ENCODE results near the gene MYRF. TPM values are rescaled to one million over a fixed set of nuclear protein-coding genes. Genes with fewer than 3 reads are reported as not detected.
A peak's percentile ranks its signal among the peaks of the same experiment; 100 is the strongest.

MYRF gene
- total RNA-seq, 2 donors from 2014 or later, result 4.6 to 15.6 TPM

- intact Hi-C loops (cut with DNase I, micrococcal nuclease), result loop anchor here in 1 of 2 donors (5.0 kb wide), 1 partner anchor 52 kb away; the partner anchor contains the start of gene DAGLA
- no peak for DNase-seq
These were observed 17.7 kb upstream of the MYRF start for GRCh38 chr11:61734767-61735166.

GRCh38 chr11:61735391-61735790, 17.0 kb upstream of the MYRF start:
- intact Hi-C loops (cut with DNase I, micrococcal nuclease), result no loop called here
- DNase-seq (no peak), ATAC-seq (no peak)

More at GRCh38 chr11:61734767-61735166, 17.7 kb upstream of the MYRF start:
- no peak for ATAC-seq

GRCh38 chr11:61736310-61736709, 16.1 kb upstream of the MYRF start:
- ATAC-seq (no peak), DNase-seq (no peak)
- intact Hi-C loops (cut with DNase I, micrococcal nuclease), result no loop called here

- ATAC-seq (no peak), DNase-seq (no peak)
- intact Hi-C loops (cut with DNase I, micrococcal nuclease), result no loop called here
These were observed 15.3 kb upstream of the MYRF start for GRCh38 chr11:61737131-61737530.

GRCh38 chr11:61737636-61738386, 14.6 kb upstream of the MYRF start:
- no peak for DNase-seq
- no peak for ATAC-seq
- intact Hi-C loops (cut with DNase I, micrococcal nuclease), result no loop called here

- ATAC-seq (no peak), DNase-seq (no peak)
- intact Hi-C loops (cut with DNase I, micrococcal nuclease), result no loop called here
These were observed 13.7 kb upstream of the MYRF start for GRCh38 chr11:61738776-61739175.

GRCh38 chr11:61739413-61739812, 13.0 kb upstream of the MYRF start:
- no peak for DNase-seq
- intact Hi-C loops (cut with DNase I, micrococcal nuclease), result no loop called here
- no peak for ATAC-seq

GRCh38 chr11:61739966-61740365, 12.5 kb upstream of the MYRF start:
- DNase-seq (no peak), ATAC-seq (peak; percentile 4)
- intact Hi-C loops (cut with DNase I, micrococcal nuclease), result no loop called here

- peak; percentile 75 for ATAC-seq
- DNase-seq, result peak; percentile 52 to 56
- intact Hi-C loops (cut with DNase I, micrococcal nuclease), result no loop called here
These were observed 10.0 kb upstream of the MYRF start for GRCh38 chr11:61742391-61742790.

- intact Hi-C loops (cut with DNase I, micrococcal nuclease), result no loop called here
- no peak for ATAC-seq
- no peak for DNase-seq
These were observed 8.8 kb upstream of the MYRF start for GRCh38 chr11:61743486-61744095.

- intact Hi-C loops (cut with DNase I, micrococcal nuclease), result no loop called here
- ATAC-seq (no peak), DNase-seq (no peak)
These were observed 8.3 kb upstream of the MYRF start for GRCh38 chr11:61744181-61744580.

GRCh38 chr11:61744609-61745156, 7.8 kb upstream of the MYRF start:
- ATAC-seq, result no peak
- intact Hi-C loops (cut with DNase I, micrococcal nuclease), result no loop called here
- no peak for DNase-seq

- intact Hi-C loops (cut with DNase I, micrococcal nuclease), result no loop called here
- DNase-seq, result no peak
- ATAC-seq, result no peak
These were observed 6.5 kb upstream of the MYRF start for GRCh38 chr11:61745781-61746441.

GRCh38 chr11:61746442-61747191, 5.8 kb upstream of the MYRF start:
- intact Hi-C loops (cut with DNase I, micrococcal nuclease), result no loop called here
- ATAC-seq, result no peak
- no peak for DNase-seq

GRCh38 chr11:61747192-61747966, 5.1 kb upstream of the MYRF start:
- ATAC-seq (peak; percentile 84), DNase-seq (peak; percentile 68 to 85)
- intact Hi-C loops (cut with DNase I, micrococcal nuclease), result no loop called here

- ATAC-seq (peak; percentile 19), DNase-seq (no peak)
- intact Hi-C loops (cut with DNase I, micrococcal nuclease), result no loop called here
These were observed 4.5 kb upstream of the MYRF start for GRCh38 chr11:61747967-61748285.

GRCh38 chr11:61749591-61750217, 2.7 kb upstream of the MYRF start:
- no peak for DNase-seq
- no peak for ATAC-seq
- intact Hi-C loops (cut with DNase I, micrococcal nuclease), result no loop called here

GRCh38 chr11:61750631-61751273, 1.7 kb upstream of the MYRF start:
- ATAC-seq (no peak), DNase-seq (no peak)
- intact Hi-C loops (cut with DNase I, micrococcal nuclease), result no loop called here

Measured in left colon (tissue), 2 donors.